OCI-LY1 (cell line): ENCODE data around the gene ZER1.

Source experiments
- EZH2 ChIP-seq: fragments of 200-600 bp; sonication (generic), shearing (Covaris generic); IDR thresholded peaks from 2 replicates; pipeline ENCODE4 v1.8.0; 2017; ENCODE audit warnings: borderline replicate concordance, mixed run types, mild to moderate bottlenecking, antibody characterized with exemption, low read length, moderate library complexity, mixed read lengths
- TF ChIP-seq, protein P1 (sequence below): fragments of 200-600 bp; sonication (generic), shearing (Covaris generic); IDR thresholded peaks from 2 replicates; pipeline ENCODE4 v1.5.1; 2017; ENCODE audit warnings: mild to moderate bottlenecking, antibody characterized with exemption, low read length, moderate library complexity, mixed read lengths

- TF ChIP-seq, protein P1, sequence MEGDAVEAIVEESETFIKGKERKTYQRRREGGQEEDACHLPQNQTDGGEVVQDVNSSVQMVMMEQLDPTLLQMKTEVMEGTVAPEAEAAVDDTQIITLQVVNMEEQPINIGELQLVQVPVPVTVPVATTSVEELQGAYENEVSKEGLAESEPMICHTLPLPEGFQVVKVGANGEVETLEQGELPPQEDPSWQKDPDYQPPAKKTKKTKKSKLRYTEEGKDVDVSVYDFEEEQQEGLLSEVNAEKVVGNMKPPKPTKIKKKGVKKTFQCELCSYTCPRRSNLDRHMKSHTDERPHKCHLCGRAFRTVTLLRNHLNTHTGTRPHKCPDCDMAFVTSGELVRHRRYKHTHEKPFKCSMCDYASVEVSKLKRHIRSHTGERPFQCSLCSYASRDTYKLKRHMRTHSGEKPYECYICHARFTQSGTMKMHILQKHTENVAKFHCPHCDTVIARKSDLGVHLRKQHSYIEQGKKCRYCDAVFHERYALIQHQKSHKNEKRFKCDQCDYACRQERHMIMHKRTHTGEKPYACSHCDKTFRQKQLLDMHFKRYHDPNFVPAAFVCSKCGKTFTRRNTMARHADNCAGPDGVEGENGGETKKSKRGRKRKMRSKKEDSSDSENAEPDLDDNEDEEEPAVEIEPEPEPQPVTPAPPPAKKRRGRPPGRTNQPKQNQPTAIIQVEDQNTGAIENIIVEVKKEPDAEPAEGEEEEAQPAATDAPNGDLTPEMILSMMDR: no peak
- TF ChIP-seq EZH2: no peak
Observed at GRCh38 chr9:128771745-128772519, at the start of gene ZER1.
